Colonic mucosa (tissue), 4 donors: Measurements from ENCODE around the gene FILIP1. TPM values are rescaled to one million over a fixed set of nuclear protein-coding genes. Genes with fewer than 3 reads are reported as not detected.

Source experiments
- DNase-seq: peaks from one replicate; pipeline ENCODE4 v3.0.0-alpha.2; 2020
- H3K27ac ChIP-seq: fragments of 200-600 bp; one replicate; pipeline ENCODE4 v1.8.0; 2021
- H3K27me3 ChIP-seq: fragments of 200-600 bp; one replicate; pipeline ENCODE4 v1.8.0; 2021
- H3K36me3 ChIP-seq: fragments of 200-600 bp; one replicate; pipeline ENCODE4 v1.8.0; 2021
- H3K4me1 ChIP-seq: fragments of 200-600 bp; one replicate; pipeline ENCODE4 v1.8.0; 2021; ENCODE audit warnings: mild to moderate bottlenecking
- H3K4me3 ChIP-seq: fragments of 200-600 bp; one replicate; pipeline ENCODE4 v1.8.0; 2021
- H3K9ac ChIP-seq, 2 donors: one replicate each; pipeline ENCODE4 v1.7.0; 2013; ENCODE audit warnings: control low read depth in 2 of 2, low read depth in 2 of 2, low read length in 2 of 2
- H3K9me3 ChIP-seq: fragments of 200-600 bp; one replicate; pipeline ENCODE4 v1.8.0; 2021
- CTCF ChIP-seq: fragments of 200-600 bp; IDR thresholded peaks from one replicate; pipeline ENCODE4 v1.8.0; 2022; ENCODE audit warnings: antibody characterized with exemption, mild to moderate bottlenecking
- intact Hi-C: fragments of 100-400 bp; cut with DNase I; formaldehyde crosslinking; loops from one replicate; pipeline ENCODE4 v1.14.1; 2022
- total RNA-seq, 2 donors: library from RNA; stranded (reverse); fragmentation: NEBNext Ultra II Directional in 1 of 2; extraction: Animal tissue kit (Norgen Biotek cat#: 25700) in 1 of 2; gene quantifications; one replicate each; pipeline ENCODE4 v1.2.1, GENCODE V29; 2021
- donor health status: healthy.
- donor health status: DM: no; HTN: no; CAD: no.
- donor health status: DM: no; HTN: no; CAD: no.

FILIP1 gene
- total RNA-seq, 2 donors from 2014 or later: 0.57 to 6.5 TPM

GRCh38 chr6:75516757-75517156, 23.2 kb upstream of the FILIP1 start:
- no peak overlapping the region for H3K27ac ChIP-seq
- H3K36me3 ChIP-seq: no peaks in the 10 kb centered on the region
- intact Hi-C loops: no loop called here
- no peaks in the 10 kb centered on the region for H3K27me3 ChIP-seq
- H3K9me3 ChIP-seq: no peaks in the 10 kb centered on the region
- DNase-seq: no peak
- TF ChIP-seq CTCF: no peak
- H3K4me3 ChIP-seq: no peak overlapping the region
- no peak overlapping the region for H3K9ac ChIP-seq
- no peaks in the 10 kb centered on the region for H3K4me1 ChIP-seq

- no peaks in the 10 kb centered on the region for H3K36me3 ChIP-seq
- DNase-seq: no peak
- no peak for TF ChIP-seq CTCF
- H3K4me3 ChIP-seq: no peak overlapping the region
- no peak overlapping the region for H3K27ac ChIP-seq
- no peak overlapping the region for H3K9ac ChIP-seq
- intact Hi-C loops: no loop called here
- no peaks in the 10 kb centered on the region for H3K4me1 ChIP-seq
- H3K27me3 ChIP-seq: no peaks in the 10 kb centered on the region
- no peaks in the 10 kb centered on the region for H3K9me3 ChIP-seq
Observed at GRCh38 chr6:75512591-75512990, 19.0 kb upstream of the FILIP1 start.

- intact Hi-C loops: no loop called here
- no peak for DNase-seq
- TF ChIP-seq CTCF: no peak
Observed at GRCh38 chr6:75505424-75505823, 11.8 kb upstream of the FILIP1 start.

GRCh38 chr6:75504465-75505222, 11.0 kb upstream of the FILIP1 start:
- H3K27me3 ChIP-seq: no peaks in the 10 kb centered on the region
- TF ChIP-seq CTCF: no peak
- no peak overlapping the region for H3K4me3 ChIP-seq
- intact Hi-C loops: no loop called here
- no peaks in the 10 kb centered on the region for H3K9me3 ChIP-seq
- H3K36me3 ChIP-seq: no peaks in the 10 kb centered on the region
- no peak overlapping the region for H3K27ac ChIP-seq
- no peak for DNase-seq
- H3K4me1 ChIP-seq: no peaks in the 10 kb centered on the region
- no peak overlapping the region for H3K9ac ChIP-seq

More at GRCh38 chr6:75505424-75505823, 11.8 kb upstream of the FILIP1 start:
- no peak overlapping the region for H3K27ac ChIP-seq
- H3K9me3 ChIP-seq: no peaks in the 10 kb centered on the region
- no peaks in the 10 kb centered on the region for H3K36me3 ChIP-seq
- no peaks in the 10 kb centered on the region for H3K27me3 ChIP-seq
- no peaks in the 10 kb centered on the region for H3K4me1 ChIP-seq
- H3K4me3 ChIP-seq: no peak overlapping the region
- H3K9ac ChIP-seq: no peak overlapping the region

GRCh38 chr6:75503291-75503690, 9.7 kb upstream of the FILIP1 start:
- TF ChIP-seq CTCF: no peak
- no peak for DNase-seq
- Histone ChIP-seq H3K36me3 (no peaks in the 10 kb centered on the region), H3K9me3 (no peaks in the 10 kb centered on the region), H3K4me3 (no peak overlapping the region), H3K4me1 (no peaks in the 10 kb centered on the region), H3K27ac (no peak overlapping the region), H3K9ac (no peak overlapping the region), H3K27me3 (no peaks in the 10 kb centered on the region)
- intact Hi-C loops: no loop called here
